Breast epithelium (tissue), 3 donors: ENCODE measurements around the gene KIAA1549.

Source experiments
- CTCF ChIP-seq, 3 donors: fragments of 450-650 bp; IDR thresholded peaks; one replicate each; pipeline ENCODE4 v1.5.1; 2016 to 2017; ENCODE audit warnings: antibody characterized with exemption in 3 of 3, mild to moderate bottlenecking in 3 of 3, moderate library complexity in 3 of 3
- POLR2A ChIP-seq: fragments of 450-650 bp; IDR thresholded peaks from one replicate; pipeline ENCODE4 v1.6.1; 2016; ENCODE audit warnings: antibody characterized with exemption, mild to moderate bottlenecking, moderate library complexity
- POLR2AphosphoS5 ChIP-seq, 3 donors: sonication (generic); formaldehyde crosslinking; IDR thresholded peaks; one replicate each; pipeline ENCODE4 v1.6.1; 2017; ENCODE audit warnings: antibody characterized with exemption in 3 of 3

- no peak for TF ChIP-seq CTCF (IDR thresholded peaks at IDR 0.05)
- TF ChIP-seq POLR2A: no peak
- TF ChIP-seq POLR2AphosphoS5 (IDR thresholded peaks at IDR 0.05): no peak
Observed at GRCh38 chr7:138949421-138950088, 31.6 kb downstream of the KIAA1549 start.
